Activated CD4-positive, alpha-beta T cell treated with anti-CD3 and anti-CD28 coated beads, Interleukin-2, amount 50 U/mL, for 48 hours (primary cell): Measurements from ENCODE around the gene ADH1C.
"Not testable (repeated sequence)": the region's sequence is repeated elsewhere in the genome, so short reads cannot be mapped to it uniquely, and the experiment has no call there.

Experiments
- DNase-seq, 2 experiments: peaks; one replicate each; pipeline ENCODE4 v3.0.0-alpha.2; 2020

The ADH1C gene

DNA sequence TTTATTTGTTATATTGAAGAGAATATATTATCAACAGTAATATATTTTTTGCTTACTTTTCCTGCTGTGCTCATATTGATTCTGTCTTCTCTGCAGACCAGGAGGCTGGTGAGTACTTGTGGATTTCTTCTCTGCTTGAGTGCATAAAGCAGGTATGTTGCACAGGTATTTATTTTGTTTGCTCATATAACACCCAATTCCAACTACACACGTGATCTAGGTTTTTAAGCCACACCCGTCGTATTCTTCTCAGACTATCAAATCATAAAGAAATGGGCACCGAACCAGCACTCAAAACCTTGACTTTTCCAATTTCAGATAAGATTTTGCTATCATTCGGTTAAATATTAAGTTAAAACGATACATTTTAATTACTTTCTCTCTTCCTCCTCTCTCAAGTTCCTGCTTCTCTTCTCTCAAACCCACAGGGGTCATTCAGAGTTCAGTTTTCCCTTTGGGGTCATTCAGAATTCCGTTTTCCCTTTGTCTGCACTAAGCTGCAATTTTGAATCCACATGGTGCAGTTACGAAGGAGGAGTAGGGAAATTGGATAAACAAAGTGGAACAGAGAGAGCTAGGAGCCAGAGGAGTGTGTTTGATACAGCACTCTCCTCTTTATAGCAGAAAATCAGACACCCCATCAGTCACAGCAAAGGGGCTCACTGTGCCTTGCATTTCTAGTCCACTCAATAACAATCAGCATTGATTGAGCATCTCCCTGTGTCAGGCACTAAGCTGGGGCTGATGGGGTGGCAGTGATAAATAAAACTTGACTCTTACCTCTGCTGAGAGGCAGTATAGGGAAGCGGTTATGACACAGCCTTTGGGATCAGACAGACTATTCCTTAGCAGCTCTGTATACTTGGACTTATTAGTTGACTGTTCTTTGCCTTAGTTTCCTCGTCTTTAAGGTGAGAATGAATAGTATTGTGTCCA, at the start of gene ADH1C:
ADH1C (minus strand) TSS at position 145 of the 936 bp plus-strand sequence; CDS start at position 74, 71 bp downstream.
- no peak for DNase-seq

DNA sequence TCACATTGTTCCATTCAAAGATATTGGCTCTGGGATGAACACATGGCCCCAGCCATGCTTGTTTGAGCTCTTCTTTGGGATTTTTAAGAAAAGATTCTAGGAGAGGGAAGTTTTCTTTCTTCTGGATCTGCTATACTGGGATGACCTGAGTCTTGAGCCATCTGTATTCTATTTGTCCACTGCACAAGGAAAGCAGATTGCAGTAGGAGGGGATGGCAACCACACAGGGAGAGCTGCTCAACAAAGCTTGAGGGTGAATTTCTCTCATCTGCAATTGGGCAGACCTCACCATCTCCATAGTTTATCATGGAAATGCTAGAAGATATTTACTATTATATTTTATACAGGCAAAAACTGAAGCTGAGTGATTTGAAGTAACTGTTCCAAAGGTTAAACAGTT, 48.3 kb upstream of the ADH1C start:
- no peak for DNase-seq

DNA sequence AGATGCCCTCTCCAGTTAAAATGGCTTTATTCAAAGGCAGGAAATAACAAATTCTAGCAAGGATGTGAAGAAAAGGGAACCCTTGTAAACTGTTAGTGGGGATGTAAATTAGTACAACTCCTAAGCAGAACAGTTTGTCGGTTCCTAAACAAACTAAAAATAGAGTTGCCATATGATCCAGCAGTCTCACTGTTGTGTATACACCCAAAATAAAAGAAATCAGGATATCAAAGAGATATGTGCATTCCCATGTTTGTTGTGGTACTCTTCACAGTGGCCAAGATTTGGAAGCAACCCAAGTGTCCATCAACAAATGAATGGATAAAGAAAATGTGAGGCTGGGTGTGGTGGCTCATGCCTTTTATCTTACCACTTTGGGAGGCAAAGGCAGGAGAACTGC, 46.5 kb upstream of the ADH1C start:
- no peak for DNase-seq

DNA sequence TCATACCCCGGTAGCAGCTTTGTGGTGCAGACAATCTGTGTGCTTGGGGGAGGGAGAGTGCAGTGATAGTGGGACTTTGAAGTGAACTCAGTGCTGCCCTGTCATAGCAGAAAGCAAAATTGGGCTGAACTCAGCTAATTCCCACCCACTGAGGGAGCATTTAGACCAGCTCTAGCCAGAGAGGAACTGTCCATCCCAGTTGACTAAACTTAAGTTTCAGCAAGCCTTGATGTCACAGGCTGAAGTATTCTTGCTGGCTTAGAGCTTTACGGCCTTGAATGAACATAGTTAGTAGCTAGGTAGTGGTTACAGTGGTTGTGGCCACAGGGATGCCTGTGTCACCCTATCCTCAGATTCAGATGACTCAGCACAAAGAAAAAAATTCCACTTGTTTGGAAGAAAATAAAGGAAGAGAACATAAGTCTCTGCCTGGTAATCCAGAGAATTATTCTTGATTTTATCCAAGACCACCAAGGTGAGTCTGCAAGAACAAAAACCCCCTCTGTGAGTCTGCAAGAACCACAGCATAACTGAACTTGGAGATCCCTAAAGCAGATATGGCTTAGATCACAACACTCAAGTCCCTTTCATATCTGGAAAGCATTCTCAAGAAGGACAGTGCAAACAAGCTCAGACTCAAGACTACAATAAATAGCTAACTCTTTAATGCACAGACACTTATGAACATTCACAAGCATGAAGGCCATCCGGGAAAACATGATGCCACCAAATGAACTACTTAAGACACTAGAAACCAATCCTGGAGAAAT, 43.2 kb upstream of the ADH1C start:
- DNase-seq, result no peak

DNA sequence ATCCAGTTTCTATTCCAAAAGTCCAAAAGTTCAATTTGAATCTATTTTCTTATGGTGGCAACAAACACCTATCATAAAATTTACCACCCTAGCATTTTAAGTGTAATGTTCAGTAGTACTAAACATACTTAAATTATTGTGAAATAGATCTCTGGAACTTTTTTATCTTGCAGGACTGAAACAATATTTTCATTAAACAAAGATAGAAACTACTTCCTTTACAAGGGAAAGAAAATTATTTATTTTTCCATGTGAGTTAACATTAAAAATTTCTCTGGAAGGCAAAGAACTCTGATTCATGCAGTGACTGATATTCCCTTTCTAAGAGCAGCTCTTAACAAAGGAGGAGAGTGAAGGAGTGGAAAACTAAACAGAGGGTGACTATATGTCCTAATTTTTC, 42.4 kb upstream of the ADH1C start:
- DNase-seq, result no peak

DNA sequence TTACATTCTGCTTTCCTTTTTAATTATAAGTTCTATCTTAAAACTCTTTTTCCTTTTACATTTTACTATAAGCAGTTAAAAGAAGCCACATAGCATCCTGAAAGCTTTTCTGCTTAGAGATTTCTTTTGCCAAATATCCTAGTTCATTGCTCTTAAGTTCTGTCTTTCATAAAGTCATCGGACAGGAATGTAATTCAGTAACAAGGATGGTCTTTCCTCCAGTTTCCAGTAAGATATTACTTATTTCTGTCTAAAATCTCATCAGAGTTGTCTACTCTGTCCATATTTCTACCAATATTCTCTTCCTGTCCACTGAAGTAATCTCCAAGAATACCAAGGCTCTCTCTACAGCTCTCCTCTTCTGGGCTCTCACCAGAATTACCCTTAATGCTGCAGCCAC, 37.5 kb upstream of the ADH1C start:
- DNase-seq, result no peak

DNA sequence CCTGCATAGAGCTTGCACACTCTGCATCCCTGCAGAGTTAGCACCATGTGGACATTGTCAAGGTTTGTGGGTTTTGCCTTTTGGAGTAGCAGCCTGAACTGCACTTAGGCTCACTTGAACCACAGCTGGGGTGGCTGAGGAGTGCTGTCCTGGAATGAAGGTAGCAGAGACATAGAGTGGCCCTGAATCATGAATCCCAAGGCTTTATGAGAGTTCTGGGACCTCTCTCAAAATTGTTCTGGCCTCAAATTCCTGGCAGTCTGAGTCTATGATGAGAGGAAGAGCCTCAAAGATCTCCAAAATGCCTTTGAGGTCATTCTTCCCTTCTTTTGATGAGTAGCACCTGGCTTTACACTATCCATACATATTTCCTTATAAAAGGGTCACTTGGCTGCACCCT, 37.1 kb upstream of the ADH1C start:
- DNase-seq, result no peak

DNA sequence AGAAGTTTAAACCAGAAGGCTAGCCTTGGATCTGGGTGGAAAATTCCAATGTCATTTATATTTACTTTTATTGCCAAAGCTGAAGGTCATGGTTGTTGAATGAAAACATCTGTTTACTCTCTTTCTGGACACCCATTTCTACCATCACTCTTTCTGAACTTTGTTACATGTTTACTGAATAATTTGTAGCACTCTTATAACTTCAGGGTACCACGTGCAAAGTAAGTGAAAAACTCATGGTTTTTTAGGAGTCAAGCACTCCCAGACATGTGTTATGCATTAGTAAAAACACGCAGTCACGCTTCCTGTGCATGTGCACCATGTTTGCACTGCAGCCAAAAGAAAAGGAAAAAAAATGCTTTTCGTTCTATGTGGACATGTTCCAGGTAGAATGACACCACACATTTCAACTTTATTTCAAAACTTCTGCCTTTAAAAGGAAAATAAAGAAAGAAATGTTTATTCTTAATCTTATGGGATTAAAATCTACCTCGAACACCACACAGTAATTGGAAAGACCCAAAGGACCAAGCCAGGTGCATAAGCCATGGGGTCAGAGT, 31.4 kb upstream of the ADH1C start:
- no peak for DNase-seq

DNA sequence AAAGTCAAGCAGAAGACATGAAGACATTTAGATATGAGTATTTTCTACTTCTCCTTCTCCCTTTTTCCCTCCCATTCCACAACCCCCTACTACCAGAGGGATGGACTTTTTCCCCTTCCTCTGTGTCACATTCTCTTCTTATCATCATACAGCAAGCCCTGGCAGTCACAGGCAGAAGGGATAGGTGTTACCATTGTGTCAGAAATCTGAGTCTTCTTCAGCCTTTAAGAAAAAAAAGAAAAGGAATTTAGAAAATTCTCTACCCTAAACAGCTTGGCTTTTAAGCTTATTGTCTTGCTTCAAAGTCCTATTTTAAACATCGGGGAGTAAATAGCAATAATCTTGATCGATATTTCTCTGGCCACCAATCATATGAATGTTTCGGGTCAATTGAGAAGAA, 30.9 kb upstream of the ADH1C start:
- DNase-seq, result no peak

DNA sequence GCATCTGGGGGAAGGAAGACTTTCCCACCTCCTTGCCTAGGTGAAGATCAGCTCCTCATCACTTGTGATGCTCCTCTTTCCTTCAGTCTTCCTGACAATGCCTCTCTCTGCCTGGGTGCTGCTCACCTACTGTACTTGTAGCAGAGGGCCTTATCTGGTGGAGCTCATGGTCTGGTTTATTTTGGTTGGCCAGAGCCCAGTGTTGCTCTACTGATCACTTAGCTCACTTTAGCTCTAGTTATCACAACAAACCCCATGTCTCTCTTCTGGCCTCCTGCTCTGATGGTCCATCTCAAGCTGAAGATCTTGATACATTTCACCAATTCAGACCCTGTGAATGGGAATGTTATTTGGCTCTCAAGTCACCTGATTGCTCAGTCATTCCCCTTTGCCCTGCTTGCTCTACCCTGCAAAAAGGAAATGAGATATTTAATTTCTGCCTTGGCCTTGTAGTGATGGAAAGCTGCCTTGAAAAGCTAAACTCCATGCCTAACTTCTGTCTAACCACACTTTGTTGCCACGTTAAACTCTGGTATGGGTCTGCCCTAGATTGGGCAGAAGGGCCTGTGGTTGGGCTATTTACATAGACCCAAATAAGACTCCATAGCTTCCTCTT, 30.3 kb upstream of the ADH1C start:
- DNase-seq, result no peak

DNA sequence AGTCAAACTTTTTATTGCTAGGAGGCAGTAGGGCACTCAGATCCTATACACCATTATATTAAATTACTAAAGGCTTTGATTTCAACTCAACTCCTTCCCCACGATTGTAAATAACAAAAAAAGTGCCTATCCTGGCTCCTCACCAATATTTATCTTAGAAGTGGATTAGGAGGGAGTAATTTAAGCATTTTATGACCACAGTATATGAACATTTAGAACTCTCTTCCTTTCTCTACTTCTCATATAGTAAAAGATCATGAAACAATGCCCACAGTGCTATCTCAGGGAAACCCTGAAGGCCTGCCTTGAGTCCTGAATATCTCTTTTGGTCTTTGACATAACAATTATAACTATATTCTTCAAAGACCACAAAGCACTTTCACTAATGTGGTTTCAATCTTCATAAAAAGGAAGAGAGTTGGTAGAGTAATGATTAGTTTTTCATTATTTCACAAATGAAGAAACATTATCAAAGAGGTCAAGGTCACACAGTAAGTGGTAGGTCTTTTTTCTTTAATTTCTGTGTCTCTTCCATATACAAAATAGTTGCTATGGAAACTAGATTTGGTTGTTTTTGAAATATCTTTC, 29.1 kb upstream of the ADH1C start:
- DNase-seq, result no peak

DNA sequence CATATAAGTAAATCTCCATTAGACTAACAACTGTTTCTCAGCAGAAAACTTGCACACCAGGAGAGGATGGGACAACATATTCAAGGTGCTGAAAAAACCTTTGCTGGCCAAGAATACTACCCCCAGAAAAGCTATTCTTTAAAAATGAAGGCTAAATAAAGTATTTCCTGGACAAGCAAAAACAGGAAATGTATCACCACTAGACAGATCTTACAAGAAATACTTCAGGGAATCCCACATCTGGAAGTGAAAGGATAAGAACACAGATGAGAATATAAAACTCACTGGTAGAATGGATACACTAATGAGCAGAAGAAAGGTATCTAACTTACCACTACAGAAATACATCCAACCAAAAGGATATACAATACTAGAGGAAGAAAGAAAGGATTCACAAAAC, 27.0 kb upstream of the ADH1C start:
- DNase-seq, result no peak

DNA sequence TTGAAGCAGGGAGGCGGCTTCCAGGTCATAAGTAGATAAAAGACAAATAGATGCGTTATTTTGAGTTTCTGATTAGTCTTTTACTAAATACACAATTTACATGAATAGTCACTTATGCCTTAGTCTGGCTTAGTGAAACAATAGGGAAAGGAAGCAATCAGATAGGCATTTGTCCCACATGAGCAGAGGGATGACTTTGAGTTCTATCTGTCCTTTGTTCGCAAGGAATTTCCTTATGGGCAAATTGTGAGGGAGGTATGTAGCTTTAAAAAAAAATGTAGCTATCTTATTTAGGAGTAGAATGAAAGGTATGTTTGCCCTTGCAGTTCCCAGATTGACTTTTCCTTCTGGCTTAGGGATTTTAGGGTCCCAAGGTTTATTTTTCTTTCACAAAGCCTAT, 26.3 kb upstream of the ADH1C start:
- no peak for DNase-seq

DNA sequence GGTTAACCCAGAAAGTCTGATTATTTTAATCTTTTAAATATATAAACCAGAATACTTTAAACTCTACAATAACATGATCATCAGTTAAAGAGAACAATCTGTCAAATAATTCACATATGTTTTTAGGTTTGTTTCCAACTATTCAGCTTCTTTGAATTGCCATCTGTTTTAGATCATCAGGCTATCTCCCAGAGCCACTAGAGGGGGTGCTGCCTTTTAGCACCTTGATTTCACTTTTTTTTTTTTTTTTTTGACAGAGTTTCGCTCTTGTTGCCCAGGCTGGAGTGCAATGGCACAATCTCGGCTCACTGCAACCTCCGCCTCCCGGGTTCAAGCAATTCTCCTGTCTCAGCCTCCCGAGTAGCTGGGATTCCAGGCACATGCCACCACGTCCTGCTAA, 24.8 kb upstream of the ADH1C start:
- DNase-seq, result not testable (repeated sequence)

DNA sequence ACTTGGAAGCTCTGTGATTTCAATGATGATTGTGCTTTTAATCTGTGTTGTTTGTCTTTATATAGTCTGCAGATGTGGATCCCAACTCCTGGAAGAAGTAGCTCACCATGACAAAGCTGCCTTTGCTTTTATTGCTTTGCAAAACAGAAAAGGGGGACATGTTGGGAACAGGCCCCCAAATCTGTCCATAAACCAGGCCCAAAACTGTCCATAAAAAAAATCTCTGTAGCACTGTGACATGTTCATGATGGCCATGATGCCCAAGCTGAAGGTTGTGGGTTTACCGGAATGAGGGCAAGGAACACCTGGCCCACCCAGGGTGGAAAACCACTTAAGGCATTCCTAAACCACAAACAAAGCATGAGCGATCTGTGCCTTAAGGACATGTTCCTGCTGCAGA, 19.9 kb upstream of the ADH1C start:
- not testable (repeated sequence) for DNase-seq

DNA sequence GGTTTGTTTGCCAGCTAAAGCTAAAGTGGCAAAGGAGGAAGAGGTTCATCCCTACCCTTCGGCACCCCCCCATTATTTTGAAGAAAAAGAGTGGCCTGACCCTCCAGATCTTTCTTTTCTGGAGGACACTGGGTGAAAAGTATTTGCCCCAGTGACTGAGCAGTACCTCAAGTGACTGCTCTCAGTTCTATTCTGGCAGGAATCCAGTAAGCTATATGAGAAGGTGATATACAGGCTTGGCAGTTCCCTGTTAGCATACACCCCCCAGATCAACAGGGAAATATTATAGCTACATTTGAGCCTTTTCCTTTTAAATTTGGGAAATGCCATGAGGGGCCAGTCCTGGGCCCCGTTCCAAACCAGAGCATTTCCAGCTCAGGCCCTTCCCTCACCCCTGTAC, 15.3 kb upstream of the ADH1C start:
- not testable (repeated sequence) for DNase-seq

DNA sequence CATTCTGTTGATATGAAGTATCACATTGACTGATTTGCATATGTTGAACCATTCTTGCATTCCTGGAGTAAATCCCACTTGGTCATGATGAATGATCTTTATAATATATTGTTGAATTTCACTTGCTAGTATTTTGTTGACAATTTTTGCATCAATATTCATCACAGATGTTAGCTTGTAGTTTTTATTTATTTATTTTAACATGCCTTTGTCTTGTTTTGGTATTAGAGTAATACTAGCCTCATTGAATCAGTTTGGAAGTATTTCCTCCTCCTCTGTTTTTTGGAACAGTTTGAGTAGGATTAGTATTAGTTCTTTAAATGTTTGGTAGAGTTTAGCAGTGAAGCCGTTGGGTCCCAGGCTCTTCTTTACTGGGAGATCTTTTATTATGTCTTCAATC, 13.9 kb upstream of the ADH1C start:
- no peak for DNase-seq

DNA sequence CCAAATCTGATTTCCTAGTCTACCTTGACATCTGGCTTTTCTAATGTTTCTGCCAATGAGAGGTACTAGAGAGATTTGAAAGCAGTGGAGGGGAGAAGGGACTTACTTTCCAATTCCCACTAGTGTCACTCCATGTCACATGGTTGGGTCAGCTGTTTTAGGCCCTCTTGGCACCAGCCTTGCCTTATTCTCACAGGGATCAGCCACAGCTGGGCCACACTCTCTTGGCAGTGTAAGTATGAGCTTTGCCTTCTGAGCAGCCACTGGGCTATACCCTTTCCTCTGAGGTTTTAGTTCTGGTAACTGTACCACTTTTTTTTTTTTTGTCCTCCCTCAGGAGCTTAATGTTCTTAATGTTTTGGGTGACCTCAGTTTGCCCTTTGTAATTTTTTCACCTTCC, 10.2 kb upstream of the ADH1C start:
- DNase-seq, result no peak

DNA sequence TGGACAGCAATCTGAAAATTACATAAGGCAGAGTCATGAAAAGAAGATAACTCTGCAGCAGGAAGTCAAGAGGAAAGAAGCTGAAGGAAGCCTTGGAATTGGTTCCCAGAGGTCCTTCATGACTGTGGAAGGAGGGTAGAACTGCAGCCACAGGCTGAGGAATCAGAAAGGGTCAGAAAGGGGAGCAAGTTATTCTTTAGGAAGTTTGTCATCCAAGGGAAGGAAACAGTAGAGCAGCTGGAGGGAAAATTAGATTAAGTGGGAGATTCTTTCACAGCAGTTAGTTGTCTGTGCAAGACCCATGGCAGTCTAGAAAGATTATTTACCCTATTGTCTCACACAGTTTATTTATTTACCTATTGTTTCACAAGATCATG, 9.3 kb upstream of the ADH1C start:
- no peak for DNase-seq

DNA sequence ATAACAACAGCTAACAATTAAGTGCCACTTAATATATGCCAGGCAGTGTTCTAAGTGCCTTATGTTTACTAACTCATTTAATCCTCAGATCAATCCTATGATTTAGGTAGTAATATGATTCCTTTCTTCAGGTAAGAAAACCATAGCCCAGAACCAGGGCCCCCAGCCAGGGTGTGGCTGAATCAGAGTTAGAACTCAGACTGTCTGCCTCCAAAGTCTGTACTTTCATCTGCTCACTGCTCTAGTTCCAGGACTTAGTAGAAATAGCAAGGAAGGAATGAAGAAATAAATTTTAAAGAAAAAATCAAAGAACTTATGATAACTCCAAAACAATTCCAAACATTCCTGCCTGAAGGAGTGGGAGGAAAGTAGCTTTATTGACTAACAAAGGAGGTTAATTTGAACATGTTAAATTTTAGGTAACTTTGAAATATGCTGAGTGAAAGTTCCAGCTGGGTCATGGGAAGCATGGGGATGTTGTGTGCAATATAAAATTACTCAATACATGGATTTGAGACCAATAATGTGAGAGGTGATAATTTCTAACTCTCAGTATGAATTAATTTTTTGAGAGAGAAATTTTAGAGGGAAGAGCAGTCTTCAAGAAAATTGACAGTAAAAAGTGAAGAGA, 8.8 kb upstream of the ADH1C start:
- no peak for DNase-seq

DNA sequence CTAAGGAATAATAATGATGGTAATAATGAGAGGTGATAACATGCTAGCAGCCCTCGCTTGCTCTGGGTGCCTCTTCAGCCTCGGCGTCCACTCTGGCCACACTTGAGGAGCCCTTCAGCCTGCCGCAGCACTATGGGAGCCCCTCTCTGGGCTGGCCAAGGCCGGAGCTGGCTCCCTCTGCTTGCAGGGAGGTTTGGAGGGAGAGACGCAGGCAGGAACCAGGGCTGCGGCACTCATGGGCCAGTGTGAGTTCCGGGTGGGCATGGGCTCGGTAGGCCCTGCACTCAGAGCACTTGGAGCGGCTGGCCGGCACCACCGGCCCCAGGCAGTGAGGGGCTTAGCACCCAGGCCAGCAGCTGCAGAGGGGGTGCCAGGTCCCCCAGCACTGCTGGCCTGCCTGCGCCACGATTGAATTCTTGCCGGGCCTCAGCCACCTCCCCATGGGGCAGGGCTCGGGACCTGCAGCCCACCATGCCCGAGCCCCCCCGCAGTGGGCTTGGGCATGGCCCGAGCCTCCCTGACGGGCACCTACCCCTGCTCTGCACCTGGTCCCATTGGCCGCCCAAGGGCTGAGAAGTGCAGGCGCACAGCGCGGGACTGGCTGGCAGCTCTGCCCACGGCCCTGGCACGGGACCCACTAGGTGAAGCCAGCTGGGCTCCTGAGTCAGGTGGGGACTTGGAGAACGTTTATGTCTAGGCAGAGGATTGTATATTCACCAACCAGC, 7.1 kb upstream of the ADH1C start:
- no peak for DNase-seq

DNA sequence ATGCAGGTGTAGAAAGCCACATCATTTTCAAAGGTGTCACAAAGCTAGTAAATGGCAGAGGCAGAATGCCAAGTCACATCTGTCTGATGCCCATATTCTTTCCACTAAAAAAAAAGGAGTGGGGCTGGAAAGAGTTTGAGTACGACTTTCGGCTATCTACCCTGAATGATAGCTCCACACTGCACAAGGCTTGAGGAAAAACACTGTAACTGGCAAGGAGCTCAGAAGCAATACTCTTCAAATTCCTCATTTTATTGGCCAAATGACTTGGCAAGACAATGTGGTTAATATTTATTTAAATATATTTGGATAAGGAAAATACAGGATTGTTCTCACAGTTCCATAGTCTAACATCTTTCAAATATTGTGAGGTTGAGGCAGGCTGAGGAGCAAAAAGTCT, 5.4 kb upstream of the ADH1C start:
- no peak for DNase-seq
